GM19240 (cell line): ENCODE measurements around the gene TMEM243.
"Not testable (repeated sequence)": the region's sequence is repeated elsewhere in the genome, so short reads cannot be mapped to it uniquely, and the experiment has no call there.

Experiments used
- DNase-seq: peaks from one replicate; pipeline ENCODE4 v3.0.0; 2011; ENCODE audit warnings: low spot score; ENCODE audit not compliant: insufficient read length

The TMEM243 gene, protein sequence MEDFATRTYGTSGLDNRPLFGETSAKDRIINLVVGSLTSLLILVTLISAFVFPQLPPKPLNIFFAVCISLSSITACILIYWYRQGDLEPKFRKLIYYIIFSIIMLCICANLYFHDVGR

DNA sequence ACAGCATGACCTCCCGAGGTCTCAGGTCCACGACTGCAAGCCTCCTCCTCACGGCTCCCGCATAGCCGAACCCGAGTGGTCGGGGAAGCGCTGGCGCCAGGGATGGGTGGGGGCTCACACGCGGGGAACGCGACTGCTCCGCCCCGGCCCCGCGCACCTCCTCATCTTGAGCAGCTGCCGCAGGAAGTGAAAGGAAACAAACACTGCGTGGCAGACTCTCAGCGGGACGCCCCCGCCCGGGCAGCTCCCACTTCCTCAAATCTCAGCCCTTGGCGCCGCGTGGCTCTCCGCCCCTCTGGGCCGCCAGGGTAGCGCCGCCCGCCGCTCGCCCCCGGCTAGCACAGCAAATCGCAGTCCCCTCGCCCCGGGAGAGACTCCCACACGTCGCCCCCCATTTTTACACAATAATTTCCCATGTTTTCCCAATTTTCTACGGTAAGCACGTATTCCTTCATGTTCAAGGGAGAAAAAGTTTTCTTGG lies at the start of gene TMEM243:
TMEM243 (minus strand) TSS at position 188 of the 481 bp plus-strand sequence. CDS start 229 bp downstream, outside the sequence.
- DNase-seq: no peak

DNA sequence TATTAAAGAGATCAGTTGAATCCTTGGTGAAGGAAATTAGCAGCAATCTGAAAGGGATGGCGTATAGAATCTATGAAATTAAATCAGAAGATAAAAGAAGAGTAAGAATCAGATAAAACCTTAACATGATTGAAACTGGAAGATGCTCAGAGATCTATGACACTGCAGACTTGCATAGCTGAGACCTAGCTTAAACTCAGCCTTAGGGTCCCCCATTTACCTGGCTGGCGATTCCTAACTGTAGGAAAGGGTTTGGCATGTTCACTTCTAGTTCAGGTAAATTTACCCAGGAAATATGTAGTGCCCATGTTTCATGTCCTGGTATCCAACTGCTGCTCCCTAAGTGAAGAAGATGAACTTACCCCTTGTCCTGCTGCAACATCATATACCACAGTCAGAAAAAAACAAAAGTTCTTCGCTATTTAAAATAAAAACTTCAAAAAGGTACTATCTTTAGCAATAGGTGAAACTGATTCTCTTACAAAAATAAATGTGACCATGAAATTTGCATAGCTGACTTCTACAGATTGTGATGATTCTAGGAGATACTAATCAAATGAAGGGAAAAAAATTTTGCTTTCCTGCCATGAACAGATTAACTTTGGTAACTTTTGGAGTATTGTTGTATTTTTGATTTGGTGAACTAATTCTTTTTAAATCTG lies 47.8 kb upstream of the TMEM243 start:
- DNase-seq: no peak

DNA sequence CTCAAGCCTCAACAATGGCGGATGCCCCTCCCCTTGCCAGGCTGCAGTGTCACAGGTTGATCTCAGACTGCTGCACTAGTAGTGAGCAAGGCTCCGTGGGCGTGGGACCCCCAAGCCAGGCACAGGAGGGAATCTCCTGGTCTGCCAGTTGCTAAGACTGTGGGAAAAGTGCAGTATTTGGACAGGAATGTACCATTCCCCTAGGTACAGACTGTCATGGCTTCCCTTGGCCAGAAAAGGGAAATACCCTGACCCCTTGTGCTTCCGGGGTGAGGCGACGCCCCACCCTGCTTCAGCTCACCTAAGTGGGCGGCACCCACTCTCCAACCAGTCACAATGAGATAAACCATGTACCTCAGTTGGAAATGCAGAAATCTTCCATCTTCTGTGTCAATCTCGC lies 44.0 kb upstream of the TMEM243 start:
- no peak for DNase-seq

DNA sequence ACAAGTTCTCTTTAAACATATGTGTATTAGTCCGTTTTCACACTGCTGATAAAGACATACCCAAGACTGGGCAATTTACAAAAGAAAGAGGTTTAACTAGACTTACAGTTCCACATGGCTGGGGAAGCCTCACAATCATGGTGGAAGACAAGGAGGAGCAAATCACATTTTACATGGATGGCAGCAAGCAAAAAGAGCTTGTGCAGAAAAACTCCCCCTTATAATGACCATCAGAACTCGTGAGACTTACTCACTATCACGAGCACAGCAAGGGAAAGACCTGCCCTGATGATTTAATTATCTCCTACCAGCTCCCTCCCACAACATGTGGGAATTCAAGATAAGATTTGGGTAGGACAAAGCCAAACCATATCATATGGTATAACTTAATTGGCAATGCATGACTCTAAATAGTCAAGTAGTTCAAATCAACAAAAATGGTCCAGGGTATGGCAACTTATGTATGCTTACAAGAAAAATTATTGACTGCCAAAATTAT lies 34.1 kb upstream of the TMEM243 start:
- no peak for DNase-seq

DNA sequence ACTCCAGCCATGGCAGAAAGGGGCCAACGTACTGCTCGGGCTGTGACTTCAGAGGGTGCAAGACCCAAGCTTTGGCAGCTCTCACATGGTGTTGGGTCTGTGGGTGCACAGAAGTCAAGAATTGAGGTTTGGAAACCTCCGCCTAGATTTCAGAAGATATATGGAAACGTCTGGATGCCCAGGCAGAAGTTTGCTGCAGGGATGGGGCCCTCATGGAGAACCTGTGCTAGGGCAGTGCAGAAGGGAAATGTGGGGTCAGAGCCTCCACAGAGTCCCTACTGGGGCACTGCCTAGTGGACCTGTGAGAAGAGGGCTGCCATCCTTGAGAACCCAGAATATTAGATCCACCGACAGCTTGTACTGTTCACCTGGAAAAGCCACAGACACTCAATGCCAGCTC lies 26.1 kb upstream of the TMEM243 start:
- DNase-seq: not testable (repeated sequence)

DNA sequence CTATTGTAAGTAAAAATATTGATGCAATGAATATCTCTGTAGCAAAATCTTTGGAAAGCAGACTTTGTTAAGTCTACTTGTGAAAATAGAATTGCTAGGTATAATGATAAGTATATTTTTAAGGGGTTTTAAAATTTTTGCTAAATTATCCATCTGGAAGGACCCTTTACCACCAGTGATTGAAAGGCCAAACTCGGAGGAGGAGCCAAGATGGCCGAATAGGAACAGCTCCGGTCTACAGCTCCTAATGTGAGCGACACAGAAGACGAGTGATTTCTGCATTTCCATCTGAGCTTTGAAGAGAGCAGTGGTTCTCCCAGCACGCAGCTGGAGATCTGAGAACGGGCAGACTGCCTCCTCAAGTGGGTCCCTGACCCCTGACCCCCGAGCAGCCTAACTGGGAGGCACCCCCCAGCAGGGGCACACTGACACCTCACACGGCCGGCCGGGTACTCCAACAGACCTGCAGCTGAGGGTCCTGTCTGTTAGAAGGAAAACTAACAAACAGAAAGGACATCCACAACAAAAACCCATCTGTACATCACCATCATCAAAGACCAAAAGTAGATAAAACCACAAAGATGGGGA lies 19.0 kb upstream of the TMEM243 start:
- DNase-seq: not testable (repeated sequence)

DNA sequence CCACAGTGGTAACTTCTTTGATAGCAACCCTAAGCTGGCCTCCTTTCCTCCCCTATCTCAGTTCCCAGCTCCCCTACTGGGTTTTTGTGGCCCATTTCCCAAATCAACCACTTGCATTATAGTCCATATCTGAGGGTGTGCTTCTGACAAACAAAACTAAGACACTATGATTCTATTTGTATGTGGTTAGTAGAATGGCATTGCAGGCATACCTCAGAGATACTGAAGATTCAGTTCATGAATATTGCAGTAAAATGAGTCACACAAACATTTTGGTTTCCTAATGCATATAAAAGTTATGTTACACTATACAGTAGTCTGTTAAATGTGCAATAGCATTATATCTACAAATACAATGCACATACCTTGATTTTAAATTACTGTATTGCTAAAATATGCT lies 15.4 kb upstream of the TMEM243 start:
- DNase-seq: no peak

DNA sequence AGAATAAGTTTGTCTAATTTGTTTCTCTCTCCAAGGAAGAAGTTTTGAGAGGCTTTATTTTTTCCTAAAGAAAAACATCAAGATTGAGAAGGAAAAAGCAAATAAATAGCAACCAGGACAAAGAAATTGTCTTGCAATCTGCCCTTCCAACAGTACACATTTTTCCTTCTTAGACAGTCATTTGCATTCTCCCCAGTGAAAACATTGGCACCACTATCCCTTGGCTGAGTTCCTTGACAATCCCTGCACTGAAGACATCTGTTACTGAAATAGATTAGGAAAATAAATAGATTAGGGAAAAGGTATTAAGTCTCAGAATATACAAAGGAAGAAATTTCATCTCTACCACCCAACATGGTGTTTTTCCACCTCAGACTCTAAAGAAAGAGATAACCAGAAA lies 12.2 kb upstream of the TMEM243 start:
- DNase-seq: no peak

DNA sequence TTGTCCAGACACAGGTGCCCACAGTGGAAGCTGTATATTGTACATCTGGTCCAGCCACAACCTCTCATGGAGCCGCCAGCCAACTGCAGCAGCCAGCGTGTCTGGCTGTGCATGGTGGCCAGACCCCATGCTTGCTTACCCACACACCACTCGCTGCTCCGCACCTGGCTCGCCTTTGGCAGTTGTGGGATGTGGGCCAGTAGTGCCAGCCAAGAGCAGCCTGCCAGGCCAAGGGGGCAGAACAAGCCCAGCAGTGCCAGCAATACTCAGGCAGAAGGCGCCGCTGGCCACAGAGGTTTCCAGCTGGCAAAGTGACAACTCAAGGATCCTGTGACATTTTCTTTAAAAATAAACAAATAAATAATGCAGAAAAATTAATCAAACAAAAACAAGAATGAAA lies 11.7 kb upstream of the TMEM243 start:
- DNase-seq: no peak

DNA sequence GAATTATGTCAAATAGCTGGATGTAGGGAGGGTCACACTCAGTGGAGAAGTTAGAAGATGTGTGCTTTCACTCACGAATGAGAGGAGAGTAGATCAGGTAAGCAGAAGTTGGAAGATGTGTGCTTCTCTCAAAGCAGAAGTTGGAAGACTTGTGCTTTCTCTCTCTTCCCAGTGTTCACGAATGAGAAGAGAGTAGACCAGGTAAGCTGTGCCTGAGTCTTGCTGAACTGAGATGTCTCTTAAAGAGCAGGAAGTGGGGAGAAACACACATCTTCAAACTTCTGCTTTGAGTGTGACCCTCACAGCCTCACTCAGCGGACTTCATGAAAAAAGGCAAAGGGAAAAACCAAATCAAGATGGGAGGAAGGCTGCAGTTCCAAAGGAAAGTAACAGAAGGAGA lies 7.0 kb upstream of the TMEM243 start:
- DNase-seq: no peak

DNA sequence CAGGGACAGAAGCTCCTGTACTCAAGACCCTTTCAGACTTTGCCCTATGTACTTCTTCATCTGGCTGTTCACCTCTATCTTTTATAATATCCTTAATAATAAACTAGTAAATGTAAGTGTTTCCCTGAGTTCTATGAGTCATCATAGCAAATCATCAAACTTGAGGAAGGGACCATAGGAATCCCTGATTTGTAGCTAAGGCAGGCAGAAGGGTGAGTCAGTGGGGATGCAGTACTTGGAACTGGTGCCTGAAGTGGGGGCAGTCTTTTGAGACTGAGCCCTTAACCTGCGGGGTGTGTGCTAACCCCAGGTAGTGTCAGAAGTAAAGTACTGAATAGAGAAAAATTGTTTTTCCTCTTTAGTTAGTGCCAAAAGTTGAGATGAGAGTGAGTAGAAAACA lies 6.2 kb upstream of the TMEM243 start:
- DNase-seq: no peak

DNA sequence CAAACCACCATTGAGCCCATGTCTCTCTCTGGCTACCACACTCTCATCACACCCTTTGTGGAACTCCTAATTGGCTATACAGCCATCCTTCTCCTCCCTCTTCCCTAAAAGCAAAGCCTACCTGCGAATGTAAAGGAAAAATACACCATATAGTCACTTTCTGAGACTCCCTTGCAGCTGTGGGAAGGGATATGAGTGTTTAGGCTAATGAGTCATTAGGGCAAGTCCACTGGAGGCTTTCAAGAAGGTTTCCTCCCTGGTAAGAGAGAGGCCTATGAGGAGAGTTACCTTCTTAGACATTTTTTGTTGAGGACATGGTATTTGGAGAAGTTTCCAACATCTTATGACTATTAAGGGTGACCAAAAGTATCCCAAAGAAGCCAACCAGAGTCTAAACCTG lies 4.1 kb upstream of the TMEM243 start:
- DNase-seq: no peak

DNA sequence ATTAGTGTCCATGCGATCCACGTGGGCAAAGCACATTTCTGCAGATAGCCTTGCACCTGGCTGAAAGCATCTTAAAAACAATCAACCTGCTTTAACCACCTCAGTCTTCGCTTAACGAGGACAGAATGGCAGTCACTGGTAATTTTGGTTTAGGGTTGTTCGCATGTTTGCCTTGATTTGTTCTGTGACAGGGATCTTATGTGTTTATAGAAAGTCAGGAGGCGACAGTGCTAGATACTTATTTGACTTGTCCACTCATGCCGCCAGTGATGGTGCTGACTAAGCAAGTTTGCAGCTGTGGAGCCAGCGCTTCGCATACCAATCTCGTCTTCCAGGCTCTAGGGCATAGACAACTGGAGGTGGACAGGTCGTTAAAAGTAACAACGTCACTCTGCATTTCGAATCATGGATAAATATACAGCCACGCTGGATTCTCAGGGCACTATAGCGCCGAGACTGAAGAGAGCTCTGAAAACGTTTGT lies 1.2 kb upstream of the TMEM243 start:
- DNase-seq: no peak

DNA sequence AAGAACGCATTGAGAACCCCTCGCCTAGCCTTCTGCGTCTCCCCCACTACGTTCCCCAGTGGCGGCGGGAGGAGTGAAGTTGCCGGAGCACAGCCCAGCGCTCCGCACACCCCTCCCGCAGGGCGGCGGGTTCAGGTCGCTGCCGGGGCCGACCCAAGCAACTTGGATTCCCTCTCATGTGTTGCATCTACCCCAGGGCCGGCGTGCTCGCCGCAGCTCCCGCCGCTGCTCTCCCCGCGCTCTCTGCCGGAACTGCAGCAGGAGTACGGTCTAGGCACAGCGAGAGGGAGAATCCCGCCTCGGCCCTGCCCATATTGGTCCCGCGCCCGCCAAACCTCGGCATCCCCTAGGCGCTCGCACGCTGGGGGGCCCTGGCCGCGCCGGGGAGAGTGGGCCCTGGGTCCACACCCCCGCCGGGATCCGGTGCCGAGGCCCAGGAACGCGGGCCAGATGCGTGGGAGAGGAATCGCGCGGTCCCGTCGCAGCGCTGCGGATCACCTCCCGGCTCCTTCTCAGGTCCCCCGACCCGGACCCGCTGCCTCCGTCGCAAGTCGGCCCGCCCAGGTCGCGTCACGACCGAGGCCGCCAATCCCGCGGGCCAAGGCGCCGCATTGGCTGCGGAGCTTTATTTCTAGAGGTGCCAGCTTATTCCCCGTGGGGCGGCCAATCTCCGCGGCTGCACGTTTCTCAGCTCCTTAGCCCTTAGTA lies 648 bp upstream of the TMEM243 start:
- DNase-seq: no peak

DNA sequence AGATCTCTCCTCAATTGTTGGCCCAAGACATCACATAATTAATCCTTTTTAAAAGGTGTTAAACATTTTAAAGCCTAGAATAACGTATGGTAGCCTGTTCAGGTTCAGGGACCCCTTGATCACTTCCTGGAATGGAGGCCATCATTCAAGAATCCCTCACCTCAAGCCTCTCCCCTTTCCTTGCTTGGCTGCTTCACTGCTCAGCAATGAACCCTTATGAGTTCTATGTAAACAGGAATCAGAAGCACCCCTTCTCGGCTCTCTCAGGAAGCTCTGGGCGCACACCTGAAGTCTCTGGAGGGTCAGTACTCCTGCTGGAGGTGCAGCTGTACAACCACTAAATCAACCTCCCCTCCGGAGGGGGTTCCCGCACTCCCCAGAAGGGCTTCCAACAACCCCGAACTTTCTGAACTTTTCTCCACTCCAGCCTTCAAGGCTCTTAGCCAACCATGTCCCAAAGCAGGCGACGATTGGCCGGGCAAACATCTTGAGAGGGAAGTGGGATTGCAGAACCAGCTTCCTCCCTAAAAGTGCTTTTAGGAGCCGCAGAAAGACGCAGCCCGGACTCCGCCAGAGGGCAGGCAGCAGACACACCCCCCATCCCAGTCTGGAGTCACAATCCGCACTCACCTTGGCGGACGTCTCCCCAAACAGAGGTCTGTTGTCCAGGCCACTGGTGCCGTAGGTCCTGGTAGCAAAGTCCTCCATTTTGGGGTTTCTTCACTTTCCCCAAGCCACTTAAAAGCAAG lies 562 bp downstream of the TMEM243 start:
- no peak for DNase-seq

DNA sequence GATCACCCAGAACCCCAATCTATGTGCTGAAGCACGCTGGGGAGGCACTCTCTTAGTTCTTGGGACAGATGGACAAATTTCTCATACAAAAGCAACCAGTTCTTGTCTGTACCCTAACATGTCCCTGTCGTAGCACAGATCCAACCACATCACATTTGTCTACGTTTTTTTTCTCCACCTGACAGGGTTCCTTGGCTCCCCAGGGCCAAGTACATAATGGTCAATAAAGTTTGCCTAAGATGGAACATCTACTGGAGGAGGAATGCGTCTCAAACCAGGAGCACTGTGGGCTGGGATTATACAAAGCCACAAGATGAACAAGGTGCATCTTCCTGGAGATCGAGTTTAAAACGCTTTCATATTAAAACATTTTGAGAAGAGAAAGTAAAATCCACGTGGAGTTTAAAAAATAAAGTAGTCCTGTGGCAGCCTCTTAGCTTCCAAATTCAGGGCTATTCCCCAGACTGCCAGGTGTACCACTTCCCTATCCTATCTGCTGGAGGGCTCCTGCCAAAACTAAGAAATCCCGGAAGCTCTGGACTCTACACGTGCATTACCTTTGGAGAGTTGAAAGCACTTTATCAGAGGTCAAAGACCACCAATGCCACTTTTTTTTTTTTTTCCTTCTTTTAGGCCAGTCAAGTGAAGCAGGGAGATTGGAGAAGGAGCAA lies 1.4 kb downstream of the TMEM243 start:
- no peak for DNase-seq

DNA sequence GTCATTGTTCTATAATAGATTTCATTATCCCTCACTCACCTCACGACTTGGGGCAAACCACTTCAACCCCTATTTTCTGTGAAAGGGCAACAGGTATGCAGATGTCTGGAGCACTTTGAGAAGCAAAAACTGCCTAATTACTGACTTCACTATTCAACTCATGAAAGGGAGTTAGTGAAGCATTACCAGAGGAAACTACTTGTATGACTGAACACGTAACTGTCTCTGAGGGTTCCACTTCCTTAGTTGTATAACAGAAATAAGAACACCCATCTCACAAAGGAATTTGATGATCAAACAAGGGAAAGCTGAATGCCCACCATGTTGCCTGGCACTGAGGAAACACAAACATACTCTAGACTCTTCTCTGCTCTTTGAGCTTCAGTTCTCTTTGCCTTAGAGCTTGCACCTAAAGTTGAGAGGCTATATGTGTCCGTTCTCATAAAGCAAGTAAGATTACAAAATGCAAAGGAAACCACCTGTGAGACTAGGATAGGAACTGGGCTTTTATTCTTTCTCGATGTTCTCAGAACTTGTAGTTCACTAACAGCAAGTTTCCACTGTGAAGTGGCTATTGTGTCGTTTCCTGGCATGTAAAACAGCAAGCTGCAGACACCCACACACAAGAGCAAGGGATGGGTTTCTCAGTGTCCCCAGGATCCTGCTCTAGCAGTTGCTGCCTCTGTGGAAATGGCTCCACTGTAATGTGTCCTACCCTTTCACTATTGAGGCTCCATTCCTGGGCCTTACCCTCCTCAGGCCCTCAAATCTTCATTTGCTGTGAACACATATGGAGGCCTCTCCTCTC lies 2.6 kb downstream of the TMEM243 start:
- no peak for DNase-seq

DNA sequence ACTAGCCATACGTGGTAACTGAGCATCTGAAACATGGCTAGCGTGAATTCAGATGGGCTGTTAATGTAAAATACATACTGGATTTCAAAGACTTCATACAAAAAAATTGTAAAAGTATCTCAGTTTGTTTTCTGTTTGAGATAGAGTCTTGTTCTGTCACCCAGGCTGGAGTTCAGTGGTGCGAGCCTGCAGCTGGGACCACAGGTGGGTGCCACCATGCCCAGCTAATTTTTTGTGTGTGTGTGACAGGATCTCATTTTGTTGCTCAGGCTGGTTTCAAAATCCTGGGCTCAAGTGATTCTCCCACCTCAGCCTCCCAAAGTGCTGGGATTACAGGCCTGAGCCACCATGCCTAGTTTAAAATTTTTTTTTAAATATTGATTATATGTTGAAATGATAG lies 4.5 kb downstream of the TMEM243 start:
- no peak for DNase-seq

DNA sequence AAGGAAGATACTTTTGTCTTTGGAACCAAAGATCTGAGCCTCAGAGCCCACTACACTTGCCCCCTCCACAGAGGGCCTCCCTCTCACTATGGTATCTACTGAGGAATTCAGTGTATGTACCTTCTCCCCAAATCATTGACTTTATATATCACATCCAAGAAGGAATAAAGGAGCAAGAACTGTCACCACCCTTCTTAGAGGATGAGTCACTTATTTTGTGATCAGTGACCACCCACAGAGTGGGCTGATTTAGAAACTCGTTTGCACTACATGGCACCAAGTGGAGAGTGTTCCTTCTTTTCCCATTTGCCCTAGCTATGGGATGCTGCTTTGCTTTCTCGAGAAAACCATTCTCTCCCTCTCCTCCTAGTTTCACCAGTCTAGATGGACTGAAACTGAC lies 5.7 kb downstream of the TMEM243 start:
- DNase-seq: no peak

DNA sequence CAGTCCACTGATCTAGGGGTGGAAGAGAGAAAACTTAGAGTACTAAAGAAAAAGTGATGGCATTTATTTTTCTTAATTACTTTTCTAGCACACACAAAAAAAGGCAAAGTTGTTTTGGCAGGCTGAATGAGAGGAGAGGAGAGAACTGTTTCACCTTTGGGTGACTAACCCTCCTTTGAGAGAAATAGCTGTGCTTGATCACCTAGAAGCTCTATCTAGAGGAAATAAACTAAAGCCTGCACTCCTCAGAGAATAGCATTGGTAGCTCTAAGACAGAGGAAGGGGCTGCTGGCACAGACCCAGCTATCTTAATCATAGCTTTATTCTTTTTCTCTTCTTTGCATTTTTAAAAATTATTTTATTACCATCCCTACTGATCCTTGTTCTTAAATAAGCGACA lies 6.3 kb downstream of the TMEM243 start:
- DNase-seq: no peak
